Liver (tissue), 9 donors: ENCODE measurements around the gene DTNB. TPM values are rescaled to one million over a fixed set of nuclear protein-coding genes. Genes with fewer than 3 reads are reported as not detected.

Experiments
- DNase-seq: peaks from one replicate; pipeline ENCODE4 v3.0.0-alpha.2; 2017; ENCODE audit warnings: low spot score
- H3K27ac ChIP-seq, 2 donors: one replicate each; pipeline ENCODE4 v1.7.0; 2013; ENCODE audit warnings: inconsistent platforms in 2 of 2, low read length in 2 of 2, control low read depth in 1 of 2, low read depth in 1 of 2, mild to moderate bottlenecking in 1 of 2
- H3K27me3 ChIP-seq, 4 donors: one replicate each; pipeline versions ENCODE4 v1.6.1 to v1.7.0; 2013; ENCODE audit warnings: low read length in 3 of 4, inconsistent platforms in 1 of 4, mild to moderate bottlenecking in 1 of 4, moderate library complexity in 1 of 4; ENCODE audit not compliant: control insufficient read depth in 4 of 4, insufficient read depth in 4 of 4
- H3K36me3 ChIP-seq, 4 donors: one replicate each; pipeline versions ENCODE4 v1.6.1 to v1.7.0; 2013; ENCODE audit warnings: low read length in 3 of 4, mild to moderate bottlenecking in 3 of 4, low read depth in 1 of 4, moderate library complexity in 1 of 4; ENCODE audit not compliant: control insufficient read depth in 4 of 4, insufficient read depth in 3 of 4
- H3K4me1 ChIP-seq, 4 donors: one replicate each; pipeline versions ENCODE4 v1.6.1 to v1.7.0; 2013; ENCODE audit warnings: low read length in 3 of 4, mild to moderate bottlenecking in 3 of 4, moderate library complexity in 1 of 4; ENCODE audit not compliant: control insufficient read depth in 4 of 4, insufficient read depth in 4 of 4
- H3K4me3 ChIP-seq, 3 donors: one replicate each; pipeline versions ENCODE4 v1.6.1 to v1.7.0; 2013; ENCODE audit warnings: low read length in 3 of 3, control low read depth in 1 of 3, low read depth in 1 of 3, mild to moderate bottlenecking in 1 of 3
- H3K9ac ChIP-seq, 2 donors: one replicate each; pipeline ENCODE4 v1.7.0; 2013; ENCODE audit warnings: low read length in 2 of 2, mild to moderate bottlenecking in 2 of 2, moderate library complexity in 2 of 2, control low read depth in 1 of 2, low read depth in 1 of 2
- H3K9me3 ChIP-seq, 4 donors: one replicate each; pipeline versions ENCODE4 v1.6.1 to v1.7.0; 2013; ENCODE audit warnings: low read length in 3 of 4; ENCODE audit not compliant: control insufficient read depth in 4 of 4
- EGR1 ChIP-seq, 2 donors: IDR thresholded peaks; 2 replicates each; pipeline ENCODE4 v1.6.1; 2016 to 2018; ENCODE audit warnings: antibody characterized with exemption in 2 of 2, low read depth in 2 of 2
- FOXA1 ChIP-seq: IDR thresholded peaks from 2 replicates; pipeline ENCODE4 v1.6.1; 2016; ENCODE audit warnings: antibody characterized with exemption
- FOXA2 ChIP-seq: IDR thresholded peaks from 2 replicates; pipeline ENCODE4 v1.6.1; 2016; ENCODE audit warnings: antibody characterized with exemption
- GABPA ChIP-seq, 2 donors: IDR thresholded peaks in 1 of 2; conservative IDR thresholded peaks in 1 of 2; 2 replicates each; pipeline ENCODE4 v1.6.1; 2016; ENCODE audit warnings: antibody characterized with exemption in 2 of 2, mild to moderate bottlenecking in 1 of 2, moderate library complexity in 1 of 2
- HNF4A ChIP-seq, 2 donors: conservative IDR thresholded peaks; 2 replicates each; pipeline ENCODE4 v1.6.1; 2016; ENCODE audit warnings: antibody characterized with exemption in 2 of 2, mild to moderate bottlenecking in 2 of 2
- HNF4G ChIP-seq: IDR thresholded peaks from 2 replicates; pipeline ENCODE4 v1.6.1; 2016; ENCODE audit warnings: antibody characterized with exemption
- JUND ChIP-seq, 2 donors: IDR thresholded peaks; 2 replicates each; pipeline ENCODE4 v1.6.1; 2016; ENCODE audit warnings: antibody characterized with exemption in 2 of 2
- MAX ChIP-seq: IDR thresholded peaks from 2 replicates; pipeline ENCODE4 v1.6.1; 2016; ENCODE audit warnings: antibody characterized with exemption
- NR2F2 ChIP-seq: IDR thresholded peaks from 2 replicates; pipeline ENCODE4 v1.6.1; 2016; ENCODE audit warnings: antibody characterized with exemption
- RAD21 ChIP-seq, 2 donors: IDR thresholded peaks; 2 replicates each; pipeline ENCODE4 v1.6.1; 2016; ENCODE audit warnings: antibody characterized with exemption in 2 of 2, mild to moderate bottlenecking in 2 of 2
- REST ChIP-seq: IDR thresholded peaks from 2 replicates; pipeline ENCODE4 v1.6.1; 2016; ENCODE audit warnings: antibody characterized with exemption, mild to moderate bottlenecking
- RXRA ChIP-seq, 2 donors: IDR thresholded peaks; 2 replicates each; pipeline ENCODE4 v1.6.1; 2017 to 2018; ENCODE audit warnings: antibody characterized with exemption in 2 of 2, mild to moderate bottlenecking in 1 of 2
- SP1 ChIP-seq: IDR thresholded peaks from 2 replicates; pipeline ENCODE4 v1.6.1; 2018; ENCODE audit warnings: antibody characterized with exemption, mild to moderate bottlenecking
- TAF1 ChIP-seq: conservative IDR thresholded peaks from 2 replicates; pipeline ENCODE4 v1.6.1; 2016; ENCODE audit warnings: antibody characterized with exemption, mild to moderate bottlenecking
- YY1 ChIP-seq: IDR thresholded peaks from 2 replicates; pipeline ENCODE4 v1.6.1; 2016; ENCODE audit warnings: antibody characterized with exemption, mild to moderate bottlenecking
- ZBTB33 ChIP-seq: IDR thresholded peaks from 2 replicates; pipeline ENCODE4 v1.6.1; 2016; ENCODE audit warnings: antibody characterized with exemption
- WGBS: extraction: QIAGEN DNeasy Blood & Tissue Kit; methylation state at CpG from one replicate; pipeline ENCODE4 v1.1.7; 2013; 5-methylcytosine and 5-hydroxymethylcytosine counted together
- polyA plus RNA-seq, 2 donors: library from polyadenylated mRNA; stranded (reverse) in 1 of 2; unstranded in 1 of 2; fragments of 200-250 nt in 1 of 2; fragments of >200 nt in 1 of 2; fragmentation: Nextera tagmentation in 1 of 2; extraction: Ambion mirVana in 1 of 2; gene quantifications; one replicate each; pipeline versions ENCODE4 v1.2.1 to v1.2.3, GENCODE V29; 2013 to 2015
- total RNA-seq, 2 donors: library from RNA; depleted of rRNA; stranded (reverse); fragments of >200 nt; gene quantifications; one replicate each; pipeline ENCODE4 v1.2.3, GENCODE V29; 2014
- TF ChIP-seq, protein P1 (sequence below): fragments of 150-350 bp; IDR thresholded peaks from 2 replicates; pipeline ENCODE4 v1.5.1; 2017; ENCODE audit warnings: improper control_type of control experiment, low read depth, low read length; ENCODE audit not compliant: missing input control
- TF ChIP-seq, protein P2 (sequence below): IDR thresholded peaks from 2 replicates; pipeline ENCODE4 v1.6.1; 2016; ENCODE audit warnings: antibody characterized with exemption
- donor health status: healthy.
- donor health status: healthy.
- donor health status: healthy.
- donor health status: healthy.
- donor health status: healthy.

Gene DTNB
- total and polyA plus RNA-seq, 4 donors = 3.3 to 10.5 (median 6.4) TPM

DNA sequence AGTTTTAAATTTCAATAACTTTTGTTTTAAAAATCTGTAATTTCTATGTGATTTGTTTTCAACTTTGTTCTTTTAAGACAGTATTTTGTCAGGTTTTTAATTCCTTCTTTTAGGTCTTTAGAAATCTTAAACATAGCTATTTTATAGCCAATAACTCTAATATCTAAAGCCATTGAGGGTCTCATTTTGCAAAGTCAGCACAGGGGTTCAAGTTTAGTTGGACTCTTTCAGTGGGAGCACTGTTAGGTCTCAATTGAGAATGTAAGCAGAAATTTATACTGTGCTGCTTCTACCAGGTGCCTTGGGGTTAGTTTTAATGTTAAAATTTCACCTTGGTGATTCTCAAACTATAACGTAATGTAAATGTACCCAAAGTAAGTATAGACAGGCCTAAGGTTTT lies 226.4 kb downstream of the DTNB start:
- Histone ChIP-seq H3K9ac (no peak overlapping the region), H3K27me3 (no peaks in the 10 kb centered on the region), H3K27ac (no peak overlapping the region), H3K4me1 (peaks cover 0 to 7% (median 3%) of the 10 kb centered on the region in 4 donors), H3K4me3 (no peak overlapping the region), H3K9me3 (no peaks in the 10 kb centered on the region), H3K36me3 (no peaks in the 10 kb centered on the region)
- TF ChIP-seq RXRA (IDR thresholded peaks at IDR 0.05) (no peak), FOXA2 (no peak), YY1 (no peak), MAX (no peak), SP1 (no peak), NR2F2 (no peak), HNF4A (conservative IDR thresholded peaks at IDR 0.05) (no peak), GABPA (IDR thresholded peaks at IDR 0.05 in 1 of 2, conservative IDR thresholded peaks at IDR 0.05 in 1 of 2) (no peak), TAF1 (no peak), ZBTB33 (no peak), JUND (IDR thresholded peaks at IDR 0.05) (no peak), EGR1 (IDR thresholded peaks at IDR 0.05; ENCODE audit: low read depth in 2 of 2) (no peak), REST (no peak), FOXA1 (no peak), HNF4G (no peak), RAD21 (IDR thresholded peaks at IDR 0.05) (no peak)
- TF ChIP-seq, protein P1, sequence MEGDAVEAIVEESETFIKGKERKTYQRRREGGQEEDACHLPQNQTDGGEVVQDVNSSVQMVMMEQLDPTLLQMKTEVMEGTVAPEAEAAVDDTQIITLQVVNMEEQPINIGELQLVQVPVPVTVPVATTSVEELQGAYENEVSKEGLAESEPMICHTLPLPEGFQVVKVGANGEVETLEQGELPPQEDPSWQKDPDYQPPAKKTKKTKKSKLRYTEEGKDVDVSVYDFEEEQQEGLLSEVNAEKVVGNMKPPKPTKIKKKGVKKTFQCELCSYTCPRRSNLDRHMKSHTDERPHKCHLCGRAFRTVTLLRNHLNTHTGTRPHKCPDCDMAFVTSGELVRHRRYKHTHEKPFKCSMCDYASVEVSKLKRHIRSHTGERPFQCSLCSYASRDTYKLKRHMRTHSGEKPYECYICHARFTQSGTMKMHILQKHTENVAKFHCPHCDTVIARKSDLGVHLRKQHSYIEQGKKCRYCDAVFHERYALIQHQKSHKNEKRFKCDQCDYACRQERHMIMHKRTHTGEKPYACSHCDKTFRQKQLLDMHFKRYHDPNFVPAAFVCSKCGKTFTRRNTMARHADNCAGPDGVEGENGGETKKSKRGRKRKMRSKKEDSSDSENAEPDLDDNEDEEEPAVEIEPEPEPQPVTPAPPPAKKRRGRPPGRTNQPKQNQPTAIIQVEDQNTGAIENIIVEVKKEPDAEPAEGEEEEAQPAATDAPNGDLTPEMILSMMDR = no peak
- TF ChIP-seq, protein P2, sequence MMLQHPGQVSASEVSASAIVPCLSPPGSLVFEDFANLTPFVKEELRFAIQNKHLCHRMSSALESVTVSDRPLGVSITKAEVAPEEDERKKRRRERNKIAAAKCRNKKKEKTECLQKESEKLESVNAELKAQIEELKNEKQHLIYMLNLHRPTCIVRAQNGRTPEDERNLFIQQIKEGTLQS = no peak
- 97% methylated on average over 1 of the region's 1 CpG for WGBS
- DNase-seq = no peak
